Vagina (tissue), 2 donors: ENCODE results near the gene PPP6C.

Experiments
- CTCF ChIP-seq, 3 experiments: fragments of 450-650 bp in 2 of 3; fragments of 200-600 bp in 1 of 3; sonication (generic) in 1 of 3; IDR thresholded peaks; one replicate each; pipeline ENCODE4 v1.5.1; 2017 to 2019; ENCODE audit warnings: antibody characterized with exemption in 3 of 3, mild to moderate bottlenecking in 2 of 3, moderate library complexity in 2 of 3
- POLR2A ChIP-seq, 2 donors: fragments of 450-650 bp; IDR thresholded peaks; one replicate each; pipeline ENCODE4 v1.6.1; 2017; ENCODE audit warnings: antibody characterized with exemption in 2 of 2, mild to moderate bottlenecking in 2 of 2, moderate library complexity in 2 of 2

GRCh38 chr9:125153712-125154367 is 35.8 kb downstream of the PPP6C start:
- TF ChIP-seq CTCF (IDR thresholded peaks at IDR 0.05) (no peak), POLR2A (IDR thresholded peaks at IDR 0.05) (no peak)
